A549 (cell line): Measurements from ENCODE around the gene RAB1B. TPM values are rescaled to one million over a fixed set of nuclear protein-coding genes. Genes with fewer than 3 reads are reported as not detected.

Experiments
- ATAC-seq, 2 experiments: fragments of 200-7000 bp in 1 of 2; fragments of >200 bp in 1 of 2; cut with Nextera tagmentation in 1 of 2; cut with Tn5 transposase in 1 of 2; 3 replicates each; pipeline versions ENCODE4 v1.8.0 to v1.9.1; 2018 to 2020; ENCODE audit warnings: mild to moderate bottlenecking in 1 of 2, moderate library complexity in 1 of 2
- CTCF ChIA-PET: fragments of 300-600 bp; sonication (Branson Sonifier 250); formaldehyde crosslinking; extraction: SDS; loops from one replicate; lab custom pipeline; 2021; ENCODE audit warnings: antibody characterized with exemption, inconsistent platforms; lab: Yijun Ruan, JAX
- POLR2A ChIA-PET: fragments of 350-600 bp; formaldehyde crosslinking; extraction: SDS; loops from one replicate; lab custom pipeline; 2021; ENCODE audit warnings: antibody characterized with exemption, inconsistent platforms; lab: Yijun Ruan, JAX
- DNase-seq, 2 experiments: peaks; one replicate each; pipeline versions ENCODE4 v3.0.0 to v3.0.0-alpha.2; 2011 to 2016; ENCODE audit warnings: low read depth in 1 of 2, low spot score in 1 of 2
- FAIRE-seq: peaks from 2 replicates; lab custom pipeline; 2011; peaks lifted over from hg19 to GRCh38; lab: Jason Lieb, UNC
- H3K27ac ChIP-seq, 2 experiments: fragments of >200 bp; sonication (Bioruptor Twin); formaldehyde crosslinking; 3 replicates each; pipeline ENCODE4 v1.5.1; 2016 to 2017
- H3K4me1 ChIP-seq: fragments of >200 bp; sonication (Bioruptor Twin); formaldehyde crosslinking; 3 replicates; pipeline ENCODE4 v1.6.1; 2016
- H3K4me2 ChIP-seq: fragments of >200 bp; sonication (Bioruptor Twin); formaldehyde crosslinking; 3 replicates; pipeline ENCODE4 v1.6.1; 2016
- H3K4me3 ChIP-seq: fragments of >200 bp; sonication (Bioruptor Twin); formaldehyde crosslinking; 3 replicates; pipeline ENCODE4 v1.5.1; 2016
- H3K9me3 ChIP-seq: fragments of >200 bp; sonication (Bioruptor Twin); formaldehyde crosslinking; 3 replicates; pipeline ENCODE4 v1.6.1; 2016
- CEBPB ChIP-seq, 2 experiments: fragments of >200 bp in 1 of 2; sonication (Bioruptor Twin) in 1 of 2; formaldehyde crosslinking in 1 of 2; IDR thresholded peaks; 2 replicates each; pipeline ENCODE4 v1.6.1; 2012 to 2016
- CTCF ChIP-seq: fragments of >200 bp; sonication (Bioruptor Twin); formaldehyde crosslinking; IDR thresholded peaks from 3 replicates; pipeline ENCODE4 v1.5.1; 2016
- EHF ChIP-seq: fragments of 250-450 bp; sonication (Bioruptor Pico); IDR thresholded peaks from 2 replicates; pipeline ENCODE4 v1.5.0; 2020; ENCODE audit warnings: mild to moderate bottlenecking
- EP300 ChIP-seq, 2 experiments: fragments of >200 bp; sonication (Bioruptor Twin); formaldehyde crosslinking; IDR thresholded peaks; 2 replicates in 1 of 2; 3 replicates in 1 of 2; pipeline ENCODE4 v1.6.1; 2016 to 2017
- ESRRA ChIP-seq: fragments of 150-350 bp; IDR thresholded peaks from 2 replicates; pipeline ENCODE4 v1.6.1; 2014; ENCODE audit warnings: mild to moderate bottlenecking, low read length, borderline replicate concordance
- HDAC2 ChIP-seq: fragments of 200-600 bp; sonication (generic); IDR thresholded peaks from 2 replicates; pipeline ENCODE4 v1.6.1; 2016
- HES2 ChIP-seq: fragments of >200 bp; sonication (Bioruptor Twin); formaldehyde crosslinking; IDR thresholded peaks from 2 replicates; pipeline ENCODE4 v1.6.1; 2016
- HOXB13 ChIP-seq: fragments of 250-450 bp; sonication (Bioruptor Pico); IDR thresholded peaks from 2 replicates; pipeline ENCODE4 v1.5.0; 2020; ENCODE audit warnings: low read depth, mild to moderate bottlenecking, moderate library complexity
- JUNB ChIP-seq: fragments of >200 bp; sonication (Bioruptor Twin); formaldehyde crosslinking; IDR thresholded peaks from 2 replicates; pipeline ENCODE4 v1.6.1; 2016
- KDM5A ChIP-seq: fragments of 200-600 bp; sonication (generic); IDR thresholded peaks from 2 replicates; pipeline ENCODE4 v1.6.1; 2016; ENCODE audit warnings: antibody characterized with exemption, mild to moderate bottlenecking
- MAFK ChIP-seq: fragments of 450-650 bp; IDR thresholded peaks from 2 replicates; pipeline ENCODE4 v1.6.1; 2014; ENCODE audit not compliant: partially characterized antibody
- MAZ ChIP-seq: fragments of 150-350 bp; IDR thresholded peaks from 2 replicates; pipeline ENCODE4 v1.6.1; 2014; ENCODE audit warnings: antibody characterized with exemption, low read depth, low read length, borderline replicate concordance
- MYC ChIP-seq: IDR thresholded peaks from 2 replicates; pipeline ENCODE4 v1.6.1; 2012; ENCODE audit warnings: mild to moderate bottlenecking, inconsistent platforms, low read length, improper control_type of control experiment, borderline replicate concordance
- NPAS2 ChIP-seq: fragments of 250-450 bp; sonication (Bioruptor Pico); IDR thresholded peaks from 2 replicates; pipeline ENCODE4 v1.8.0; 2022; ENCODE audit warnings: mild to moderate bottlenecking, moderate library complexity, borderline replicate concordance
- POLR2AphosphoS2 ChIP-seq: conservative IDR thresholded peaks from 2 replicates; pipeline ENCODE4 v1.6.1; 2012; ENCODE audit warnings: low read length, improper control_type of control experiment, inconsistent platforms
- RCOR1 ChIP-seq: fragments of 150-350 bp; IDR thresholded peaks from 2 replicates; pipeline ENCODE4 v1.6.1; 2014; ENCODE audit warnings: antibody characterized with exemption, low read length, low read depth
- RNF2 ChIP-seq: fragments of 200-600 bp; sonication (generic); IDR thresholded peaks from 2 replicates; pipeline ENCODE4 v1.6.1; 2016; ENCODE audit warnings: low read depth, mild to moderate bottlenecking, antibody characterized with exemption, moderate library complexity, borderline replicate concordance
- SMC3 ChIP-seq: fragments of >200 bp; sonication (Bioruptor Twin); formaldehyde crosslinking; IDR thresholded peaks from 3 replicates; pipeline ENCODE4 v1.6.1; 2018; ENCODE audit warnings: inconsistent platforms
- ZC3H11A ChIP-seq: fragments of 450-650 bp; IDR thresholded peaks from 2 replicates; pipeline ENCODE4 v1.6.1; 2014; ENCODE audit warnings: antibody characterized with exemption, mild to moderate bottlenecking
- ZNF302 ChIP-seq: fragments of 250-450 bp; sonication (Bioruptor Pico); IDR thresholded peaks from 2 replicates; pipeline ENCODE4 v1.9.0; 2021; ENCODE audit warnings: inconsistent platforms, mild to moderate bottlenecking, moderate library complexity
- ZSCAN20 ChIP-seq: fragments of 250-450 bp; sonication (Bioruptor Pico); IDR thresholded peaks from 2 replicates; pipeline ENCODE4 v1.8.0; 2022; ENCODE audit warnings: mild to moderate bottlenecking, moderate library complexity
- WGBS: methylation state at CpG from one replicate; pipeline ENCODE4 v1.1.6; 2017; ENCODE audit errors: missing lambda C conversion rate; 5-methylcytosine and 5-hydroxymethylcytosine counted together
- polyA plus RNA-seq, 4 experiments: library from polyadenylated mRNA; depleted of rRNA in 3 of 4; stranded (reverse); fragments of >200 nt; fragmentation: RNase III in 1 of 4; extraction: RNeasy Plus Mini Kit Qiagen cat#74134 plus additional on column Dnase treatment in 1 of 4; gene quantifications; 2 replicates in 3 of 4; 3 replicates in 1 of 4; pipeline ENCODE4 v1.2.3, GENCODE V29; 2011 to 2017
- TF ChIP-seq, protein P1 (sequence below): fragments of 250-450 bp; sonication (Bioruptor Pico); IDR thresholded peaks from 2 replicates; pipeline ENCODE4 v1.5.0; 2021; ENCODE audit warnings: mild to moderate bottlenecking, moderate library complexity, borderline replicate concordance

Gene RAB1B
- polyA plus RNA-seq, 2 of the 4 experiments (the other 2 are of a cell fraction) = 87.8 to 147 TPM

- Histone ChIP-seq H3K4me2 (no peak overlapping the region), H3K4me1 (peaks cover 18% of the 10 kb centered on the region), H3K27ac (no peak overlapping the region), H3K4me3 (no peak overlapping the region), H3K9me3 (no peaks in the 10 kb centered on the region)
- ATAC-seq = no peak
- ChIA-PET CTCF (interaction anchor here (1.1 to 2.8 kb wide), 3 partner anchors 40 to 551 kb away, joined by 3 to 20 read pairs (median 4); partner anchors contain the start of gene KAT5), POLR2A (interaction anchor here (0.6 kb wide), 1 partner anchor 251 kb away, joined by 3 read pairs; no protein-coding TSS in a partner anchor)
- DNase-seq = no peak
- TF ChIP-seq EHF (CRISPR knock-in tag) (no peak), JUNB (no peak), ZNF302 (CRISPR knock-in tag) (no peak), MYC (no peak), KDM5A (no peak), CEBPB (IDR thresholded peaks at IDR 0.05) (no peak), MAFK (no peak)
- TF ChIP-seq, protein P1, sequence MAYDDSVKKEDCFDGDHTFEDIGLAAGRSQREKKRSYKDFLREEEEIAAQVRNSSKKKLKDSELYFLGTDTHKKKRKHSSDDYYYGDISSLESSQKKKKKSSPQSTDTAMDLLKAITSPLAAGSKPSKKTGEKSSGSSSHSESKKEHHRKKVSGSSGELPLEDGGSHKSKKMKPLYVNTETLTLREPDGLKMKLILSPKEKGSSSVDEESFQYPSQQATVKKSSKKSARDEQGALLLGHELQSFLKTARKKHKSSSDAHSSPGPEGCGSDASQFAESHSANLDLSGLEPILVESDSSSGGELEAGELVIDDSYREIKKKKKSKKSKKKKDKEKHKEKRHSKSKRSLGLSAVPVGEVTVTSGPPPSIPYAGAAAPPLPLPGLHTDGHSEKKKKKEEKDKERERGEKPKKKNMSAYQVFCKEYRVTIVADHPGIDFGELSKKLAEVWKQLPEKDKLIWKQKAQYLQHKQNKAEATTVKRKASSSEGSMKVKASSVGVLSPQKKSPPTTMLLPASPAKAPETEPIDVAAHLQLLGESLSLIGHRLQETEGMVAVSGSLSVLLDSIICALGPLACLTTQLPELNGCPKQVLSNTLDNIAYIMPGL (CRISPR knock-in tag) = no peak
- FAIRE-seq = no peak
- 100% methylated on average over 8 of the region's 12 CpGs for WGBS
Measured at GRCh38 chr11:66262696-66263095, 5.7 kb upstream of the RAB1B start.

- H3K4me3 ChIP-seq = no peak overlapping the region
- no peak overlapping the region for H3K4me2 ChIP-seq
- H3K9me3 ChIP-seq = no peaks in the 10 kb centered on the region
- CTCF ChIA-PET = interaction anchor here (1.1 to 2.8 kb wide), 3 partner anchors 41 to 552 kb away, joined by 3 to 20 read pairs (median 4); partner anchors contain the start of gene KAT5
- no peak for DNase-seq
- WGBS = 95% methylated on average over 4 of the region's 4 CpGs
- no peak overlapping the region for H3K27ac ChIP-seq
- peaks cover 18% of the 10 kb centered on the region for H3K4me1 ChIP-seq
- TF ChIP-seq POLR2AphosphoS2 = no peak
- no peak for TF ChIP-seq CTCF
- TF ChIP-seq RNF2 = no peak
- TF ChIP-seq ZC3H11A = no peak
- no peak for TF ChIP-seq CEBPB (IDR thresholded peaks at IDR 0.05)
- no peak for TF ChIP-seq SMC3
- no peak for TF ChIP-seq MAZ
- no peak for TF ChIP-seq ZNF302 (CRISPR knock-in tag)
- TF ChIP-seq HES2 = no peak
- no peak for TF ChIP-seq NPAS2 (CRISPR knock-in tag)
- no peak for ATAC-seq
- POLR2A ChIA-PET = no interaction called here
- FAIRE-seq = no peak
Measured at GRCh38 chr11:66263231-66263630, 5.2 kb upstream of the RAB1B start.

GRCh38 chr11:66263785-66264184 lies 4.7 kb upstream of the RAB1B start:
- CTCF ChIA-PET = interaction anchor here (2.8 kb wide), 1 partner anchor 41 kb away, joined by 20 read pairs; no protein-coding TSS in a partner anchor
- Histone ChIP-seq H3K4me3 (no peak overlapping the region), H3K9me3 (no peaks in the 10 kb centered on the region), H3K4me2 (no peak overlapping the region), H3K4me1 (peaks cover 15% of the 10 kb centered on the region), H3K27ac (no peak overlapping the region)
- ATAC-seq = no peak
- 99% methylated on average over 10 of the region's 10 CpGs for WGBS
- POLR2A ChIA-PET = no interaction called here
- no peak for TF ChIP-seq ESRRA
- TF ChIP-seq RNF2 = no peak
- TF ChIP-seq RCOR1 = no peak
- no peak for TF ChIP-seq HOXB13 (CRISPR knock-in tag)
- no peak for TF ChIP-seq HDAC2
- no peak for TF ChIP-seq EP300 (IDR thresholded peaks at IDR 0.05)
- TF ChIP-seq ZSCAN20 (CRISPR knock-in tag) = no peak
- no peak for DNase-seq
- no peak for FAIRE-seq
